Measurements from ENCODE around the gene MRGPRD. TPM values are rescaled to one million over a fixed set of nuclear protein-coding genes. Genes with fewer than 3 reads are reported as not detected.

MRGPRD gene
- total RNA-seq, 1 donor: not detected

GRCh38 chr11:69005631-69006368 lies 25.0 kb upstream of the MRGPRD start:
- no peak overlapping the region for H3K4me3 ChIP-seq (ENCODE audit: low read depth, low read length)
- DNase-seq (ENCODE audit: low read depth): no peak
- no peak for TF ChIP-seq CTCF (IDR thresholded peaks at IDR 0.05; ENCODE audit: insufficient read depth, low read depth, low read length)

- no peak for TF ChIP-seq CTCF (IDR thresholded peaks at IDR 0.05; ENCODE audit: insufficient read depth, low read depth, low read length)
- no peak for DNase-seq (ENCODE audit: low read depth)
These were observed 24.4 kb upstream of the MRGPRD start for GRCh38 chr11:69005183-69005630.

GRCh38 chr11:69004411-69005182 lies 23.8 kb upstream of the MRGPRD start:
- DNase-seq (ENCODE audit: low read depth): no peak
- no peak for TF ChIP-seq CTCF (IDR thresholded peaks at IDR 0.05; ENCODE audit: insufficient read depth, low read depth, low read length)
- H3K4me3 ChIP-seq (ENCODE audit: low read depth, low read length): no peak overlapping the region

More at GRCh38 chr11:69005183-69005630, 24.4 kb upstream of the MRGPRD start:
- H3K4me3 ChIP-seq (ENCODE audit: low read depth, low read length): no peak overlapping the region

GRCh38 chr11:69003866-69004367 lies 23.1 kb upstream of the MRGPRD start:
- H3K4me3 ChIP-seq (ENCODE audit: low read depth, low read length): no peak overlapping the region
- DNase-seq (ENCODE audit: low read depth): no peak
- no peak for TF ChIP-seq CTCF (IDR thresholded peaks at IDR 0.05; ENCODE audit: insufficient read depth, low read depth, low read length)

- no peak for DNase-seq (ENCODE audit: low read depth)
These were observed 22.6 kb upstream of the MRGPRD start for GRCh38 chr11:69003301-69003865.

More at GRCh38 chr11:69003301-69003865, 22.6 kb upstream of the MRGPRD start:
- H3K4me3 ChIP-seq (ENCODE audit: low read depth, low read length): no peak overlapping the region
- TF ChIP-seq CTCF (IDR thresholded peaks at IDR 0.05; ENCODE audit: insufficient read depth, low read depth, low read length): no peak

Data from fibroblast of villous mesenchyme (primary cell).